ENCODE data around the gene TAL1.

GRCh38 chr1:47280142-47280541 lies 48.1 kb upstream of the TAL1 start:
- TF ChIP-seq, protein P1, sequence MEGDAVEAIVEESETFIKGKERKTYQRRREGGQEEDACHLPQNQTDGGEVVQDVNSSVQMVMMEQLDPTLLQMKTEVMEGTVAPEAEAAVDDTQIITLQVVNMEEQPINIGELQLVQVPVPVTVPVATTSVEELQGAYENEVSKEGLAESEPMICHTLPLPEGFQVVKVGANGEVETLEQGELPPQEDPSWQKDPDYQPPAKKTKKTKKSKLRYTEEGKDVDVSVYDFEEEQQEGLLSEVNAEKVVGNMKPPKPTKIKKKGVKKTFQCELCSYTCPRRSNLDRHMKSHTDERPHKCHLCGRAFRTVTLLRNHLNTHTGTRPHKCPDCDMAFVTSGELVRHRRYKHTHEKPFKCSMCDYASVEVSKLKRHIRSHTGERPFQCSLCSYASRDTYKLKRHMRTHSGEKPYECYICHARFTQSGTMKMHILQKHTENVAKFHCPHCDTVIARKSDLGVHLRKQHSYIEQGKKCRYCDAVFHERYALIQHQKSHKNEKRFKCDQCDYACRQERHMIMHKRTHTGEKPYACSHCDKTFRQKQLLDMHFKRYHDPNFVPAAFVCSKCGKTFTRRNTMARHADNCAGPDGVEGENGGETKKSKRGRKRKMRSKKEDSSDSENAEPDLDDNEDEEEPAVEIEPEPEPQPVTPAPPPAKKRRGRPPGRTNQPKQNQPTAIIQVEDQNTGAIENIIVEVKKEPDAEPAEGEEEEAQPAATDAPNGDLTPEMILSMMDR (IDR thresholded peaks at IDR 0.05) = no peak
- no peak for TF ChIP-seq ZFX (IDR thresholded peaks at IDR 0.05; ENCODE audit: borderline replicate concordance)
